Measurements from ENCODE around the gene GAS6. TPM values are rescaled to one million over a fixed set of nuclear protein-coding genes. Genes with fewer than 3 reads are reported as not detected.
"Not testable (repeated sequence)": the region's sequence is repeated elsewhere in the genome, so short reads cannot be mapped to it uniquely, and the experiment has no call there.

GAS6 gene
- total and polyA plus RNA-seq, 12 donors, result 7.1 to 109 (median 82.9) TPM

- 73 to 78% (median 76%) methylated on average over 20 of the region's 20 CpGs for WGBS, 4 donors
- DNase-seq, result no peak
- Histone ChIP-seq H3K36me3 (replicated peaks in 1 of 2) (no peaks in the 10 kb centered on the region), H3K4me1 (replicated peaks in 1 of 2) (no peaks in the 10 kb centered on the region), H3K27me3 (no peaks in the 10 kb centered on the region), H3K9me3 (replicated peaks in 1 of 3) (no peaks in the 10 kb centered on the region), H3K4me3 (no peak overlapping the region), H3K27ac (no peak overlapping the region)
- TF ChIP-seq POLR2A (IDR thresholded peaks at IDR 0.05), result no peak
- TF ChIP-seq, protein P1, sequence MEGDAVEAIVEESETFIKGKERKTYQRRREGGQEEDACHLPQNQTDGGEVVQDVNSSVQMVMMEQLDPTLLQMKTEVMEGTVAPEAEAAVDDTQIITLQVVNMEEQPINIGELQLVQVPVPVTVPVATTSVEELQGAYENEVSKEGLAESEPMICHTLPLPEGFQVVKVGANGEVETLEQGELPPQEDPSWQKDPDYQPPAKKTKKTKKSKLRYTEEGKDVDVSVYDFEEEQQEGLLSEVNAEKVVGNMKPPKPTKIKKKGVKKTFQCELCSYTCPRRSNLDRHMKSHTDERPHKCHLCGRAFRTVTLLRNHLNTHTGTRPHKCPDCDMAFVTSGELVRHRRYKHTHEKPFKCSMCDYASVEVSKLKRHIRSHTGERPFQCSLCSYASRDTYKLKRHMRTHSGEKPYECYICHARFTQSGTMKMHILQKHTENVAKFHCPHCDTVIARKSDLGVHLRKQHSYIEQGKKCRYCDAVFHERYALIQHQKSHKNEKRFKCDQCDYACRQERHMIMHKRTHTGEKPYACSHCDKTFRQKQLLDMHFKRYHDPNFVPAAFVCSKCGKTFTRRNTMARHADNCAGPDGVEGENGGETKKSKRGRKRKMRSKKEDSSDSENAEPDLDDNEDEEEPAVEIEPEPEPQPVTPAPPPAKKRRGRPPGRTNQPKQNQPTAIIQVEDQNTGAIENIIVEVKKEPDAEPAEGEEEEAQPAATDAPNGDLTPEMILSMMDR (IDR thresholded peaks at IDR 0.05), result no peak
- intact Hi-C loops (cut with DNase I), result no loop called here
These were observed 67.5 kb downstream of the GAS6 start for GRCh38 chr13:113796211-113796963.

GRCh38 chr13:113795362-113795761 lies 68.5 kb downstream of the GAS6 start:
- H3K27ac ChIP-seq; H3K4me1 ChIP-seq (replicated peaks in 1 of 2); H3K4me3 ChIP-seq; H3K27me3 ChIP-seq; H3K36me3 ChIP-seq (replicated peaks in 1 of 2); DNase-seq; intact Hi-C loops (cut with DNase I); H3K9me3 ChIP-seq (replicated peaks in 1 of 3): not testable (repeated sequence)
- WGBS, 4 donors, result 13 to 28% (median 24%) methylated on average over 1 of the region's 1 CpG

DNA sequence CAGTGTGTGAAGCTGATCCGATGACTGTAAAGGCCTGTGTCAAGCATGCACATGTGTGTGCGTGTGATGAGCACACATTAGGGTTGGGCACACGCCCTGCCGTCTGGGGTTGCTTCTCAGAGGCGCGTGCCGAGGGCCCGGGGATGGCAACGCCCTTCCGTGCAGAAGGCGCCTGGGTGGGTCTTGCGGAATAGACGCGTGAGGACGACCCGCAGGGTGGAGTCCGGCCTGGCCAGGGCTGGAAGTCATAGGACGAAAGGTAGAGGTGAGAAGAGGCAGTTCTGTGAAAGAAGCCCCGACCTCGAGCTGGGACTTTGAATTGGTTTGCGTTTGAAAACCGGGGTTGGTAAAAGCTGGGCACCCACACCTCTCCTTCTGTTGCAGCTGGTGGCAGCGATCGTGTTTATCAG lies 69.1 kb downstream of the GAS6 start:
- Histone ChIP-seq H3K36me3 (replicated peaks in 1 of 2) (no peaks in the 10 kb centered on the region), H3K4me3 (no peak overlapping the region), H3K9me3 (replicated peaks in 1 of 3) (no peaks in the 10 kb centered on the region), H3K4me1 (replicated peaks in 1 of 2) (no peaks in the 10 kb centered on the region), H3K27me3 (no peaks in the 10 kb centered on the region), H3K27ac (no peak overlapping the region)
- DNase-seq, result no peak
- intact Hi-C loops (cut with DNase I), result no loop called here
- WGBS, 4 donors, result 85 to 88% (median 86%) methylated on average over 24 of the region's 24 CpGs
- no peak for TF ChIP-seq POLR2A (IDR thresholded peaks at IDR 0.05)
- TF ChIP-seq, protein P1 (IDR thresholded peaks at IDR 0.05), result no peak

DNA sequence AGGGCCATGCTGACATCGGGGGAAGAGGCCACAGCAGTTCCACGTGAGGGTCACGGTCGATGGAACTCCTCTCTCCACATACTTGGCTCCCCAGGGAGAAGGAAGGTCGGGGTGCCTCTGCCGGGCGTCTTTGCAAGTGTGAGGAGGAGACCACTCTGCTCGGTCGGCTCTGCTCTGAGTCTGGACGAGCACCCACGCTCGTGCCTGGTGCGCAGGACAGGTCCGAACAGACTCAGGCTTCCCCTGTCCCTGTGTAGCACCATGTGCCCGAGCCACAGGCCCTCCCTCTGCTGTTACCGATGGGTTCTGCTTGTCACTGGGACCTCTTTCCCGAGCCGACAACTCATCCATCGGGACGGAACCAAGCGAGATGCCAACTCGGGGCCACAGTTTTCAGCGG lies 69.8 kb downstream of the GAS6 start:
- TF ChIP-seq POLR2A (IDR thresholded peaks at IDR 0.05), result no peak
- TF ChIP-seq, protein P1 (IDR thresholded peaks at IDR 0.05), result no peak
- Histone ChIP-seq H3K27me3 (no peaks in the 10 kb centered on the region), H3K9me3 (replicated peaks in 1 of 3) (no peaks in the 10 kb centered on the region), H3K36me3 (replicated peaks in 1 of 2) (no peaks in the 10 kb centered on the region), H3K4me1 (replicated peaks in 1 of 2) (no peaks in the 10 kb centered on the region), H3K27ac (no peak overlapping the region), H3K4me3 (no peak overlapping the region)
- intact Hi-C loops (cut with DNase I), result no loop called here
- DNase-seq, result no peak
- 82 to 88% (median 86%) methylated on average over 10 to 23 of the region's 23 CpGs for WGBS, 4 donors

- Histone ChIP-seq H3K4me3 (no peak overlapping the region), H3K27ac (no peak overlapping the region), H3K9me3 (replicated peaks in 1 of 3) (no peaks in the 10 kb centered on the region), H3K27me3 (no peaks in the 10 kb centered on the region), H3K4me1 (replicated peaks in 1 of 2) (no peaks in the 10 kb centered on the region), H3K36me3 (replicated peaks in 1 of 2) (no peaks in the 10 kb centered on the region)
- no peak for DNase-seq
- intact Hi-C loops (cut with DNase I), result no loop called here
- WGBS, 4 donors, result 89 to 95% (median 90%) methylated on average over 11 to 15 of the region's 15 CpGs
- TF ChIP-seq, protein P1 (IDR thresholded peaks at IDR 0.05), result no peak
- no peak for TF ChIP-seq POLR2A (IDR thresholded peaks at IDR 0.05)
These were observed 70.2 kb downstream of the GAS6 start for GRCh38 chr13:113793718-113794085.

All from adrenal gland (tissue), 12 donors.